T-helper 2 cell (primary cell): Measurements from ENCODE around the gene KLF2.
"Not testable (repeated sequence)": the region's sequence is repeated elsewhere in the genome, so short reads cannot be mapped to it uniquely, and the experiment has no call there.

ENCODE experiments used
- DNase-seq, 5 experiments: peaks; one replicate each; pipeline versions ENCODE4 v3.0.0 to v3.0.0-alpha.2; 2012 to 2022
- total RNA-seq, 2 donors: gene quantifications; one replicate each; lab custom pipeline; 2026; lab: John Stamatoyannopoulos, UW

KLF2 gene
- total RNA-seq, result 903 to 942 reads per million in 2 donors

DNA sequence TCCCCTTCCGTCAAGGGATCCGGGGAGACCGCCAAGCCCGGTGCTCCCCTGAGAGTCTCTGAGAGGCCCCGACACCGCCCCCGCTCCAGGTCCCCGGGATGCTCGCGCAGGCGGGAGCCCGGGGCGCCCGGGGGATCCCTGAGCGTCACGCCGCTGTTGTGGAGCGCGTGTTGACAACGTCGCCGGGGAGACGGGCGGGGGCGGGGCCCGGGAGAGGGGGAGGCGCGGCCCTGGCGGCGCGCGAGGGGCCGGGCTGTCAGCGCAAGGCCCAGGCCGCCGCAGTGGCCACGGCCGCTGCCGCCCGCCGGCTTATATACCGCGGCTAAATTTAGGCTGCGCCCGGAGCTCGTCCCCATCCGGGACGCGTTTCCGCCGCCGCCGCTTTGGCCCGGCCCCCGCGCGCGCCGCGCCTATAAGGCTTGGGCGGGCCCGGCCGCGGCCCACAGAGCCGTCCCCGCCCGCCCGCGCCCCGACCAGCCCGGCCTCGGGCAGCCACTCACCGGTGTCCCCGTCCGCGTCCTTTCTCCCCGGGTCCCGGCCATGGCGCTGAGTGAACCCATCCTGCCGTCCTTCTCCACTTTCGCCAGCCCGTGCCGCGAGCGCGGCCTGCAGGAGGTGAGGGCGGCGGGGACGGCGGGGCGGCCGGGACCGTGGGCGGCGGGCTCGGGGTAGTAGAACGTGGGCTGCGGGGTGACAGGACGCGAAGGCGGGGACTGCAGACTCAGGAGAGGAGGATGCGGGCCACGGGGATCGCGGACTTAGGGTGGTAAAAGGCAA lies at the start of gene KLF2:
Gene KLF2 (plus strand): TSS at position 443 of the 777 bp plus-strand sequence. CDS start 98 bp downstream, at position 541.
- DNase-seq, result peak; percentile 73 to 96 (median 94)

DNA sequence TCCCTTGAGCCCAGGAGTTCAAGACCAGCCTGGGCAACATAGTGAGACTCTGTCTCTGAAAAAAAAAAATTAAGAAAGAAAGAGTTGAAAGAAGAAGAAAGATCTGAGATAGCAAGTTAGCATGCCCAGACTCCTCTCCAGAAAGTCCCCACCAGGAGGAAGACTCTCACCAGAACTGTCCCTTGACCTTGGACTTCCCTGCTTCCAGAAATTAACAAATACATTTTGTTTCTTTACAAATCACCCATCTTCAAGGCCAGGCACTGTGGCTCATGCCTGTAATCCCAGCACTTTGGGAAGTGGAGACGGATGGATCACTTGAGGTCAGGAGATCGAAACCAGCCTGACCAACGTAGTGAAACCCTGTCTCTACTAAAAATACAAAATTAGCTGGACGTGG lies 44.3 kb upstream of the KLF2 start:
- DNase-seq, result no peak

GRCh38 chr19:16281743-16282142 lies 42.9 kb upstream of the KLF2 start:
- no peak for DNase-seq

DNA sequence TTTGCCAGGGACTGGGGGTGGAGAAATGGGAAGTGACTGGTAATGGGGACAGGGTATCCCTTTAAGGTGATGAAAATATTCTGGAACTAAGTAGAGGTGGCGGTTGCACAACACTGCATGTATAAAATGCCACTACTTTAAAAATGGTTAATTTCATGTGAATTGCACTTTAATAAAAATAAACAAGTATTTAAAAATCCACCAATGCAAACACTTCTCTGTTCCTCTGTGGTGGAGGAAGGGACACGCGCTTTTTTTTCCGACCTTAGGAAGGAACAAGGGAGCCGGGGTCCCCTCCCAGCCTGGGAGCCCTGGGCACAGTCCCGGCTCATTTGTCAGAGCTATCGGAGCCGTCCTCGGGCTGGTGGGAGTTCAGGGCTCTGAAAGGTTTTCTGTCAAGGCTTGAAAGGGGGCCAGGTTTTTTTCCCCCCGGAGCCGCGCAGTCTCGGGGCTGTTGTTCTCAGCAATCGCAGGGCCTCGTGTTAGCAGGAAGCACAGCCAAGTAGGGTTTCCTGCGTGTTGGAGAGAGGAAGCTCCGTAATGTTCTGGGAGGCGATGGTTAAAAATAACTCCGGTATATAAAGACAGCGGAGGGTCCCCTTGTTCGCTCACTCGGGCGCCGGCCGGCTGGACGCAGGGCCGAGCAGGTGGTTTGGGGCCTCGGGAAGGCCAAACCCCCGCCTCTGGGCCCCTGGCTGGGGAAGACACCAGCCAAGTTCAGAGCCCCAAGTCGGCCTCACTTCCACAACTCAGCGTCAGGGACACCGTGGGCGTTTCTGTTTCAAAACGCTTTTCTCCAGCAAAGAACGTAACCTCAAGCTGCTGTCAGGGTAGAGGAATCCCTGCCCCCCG lies 41.2 kb upstream of the KLF2 start:
- peak in 4 of 5 experiments; percentile 10 to 70 (median 46) for DNase-seq

DNA sequence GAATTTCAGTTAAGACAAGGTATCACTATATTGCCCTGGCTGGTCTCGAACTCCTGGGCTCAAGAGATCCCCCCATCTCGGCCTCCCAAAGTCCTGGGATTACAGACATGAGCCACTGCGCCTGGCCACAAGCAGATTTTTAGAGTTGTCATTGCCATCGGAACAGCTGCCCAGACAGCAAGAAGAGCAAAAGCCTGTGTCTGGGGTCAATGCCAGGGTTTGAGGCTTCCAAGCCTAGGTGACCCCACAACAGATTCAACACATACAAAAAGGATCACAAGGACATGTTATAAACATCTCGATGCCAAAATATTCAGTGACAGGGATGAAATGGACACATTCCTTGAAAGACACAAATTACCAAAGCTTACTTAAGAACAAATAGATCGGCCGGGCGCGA lies 40.1 kb upstream of the KLF2 start:
- no peak for DNase-seq

DNA sequence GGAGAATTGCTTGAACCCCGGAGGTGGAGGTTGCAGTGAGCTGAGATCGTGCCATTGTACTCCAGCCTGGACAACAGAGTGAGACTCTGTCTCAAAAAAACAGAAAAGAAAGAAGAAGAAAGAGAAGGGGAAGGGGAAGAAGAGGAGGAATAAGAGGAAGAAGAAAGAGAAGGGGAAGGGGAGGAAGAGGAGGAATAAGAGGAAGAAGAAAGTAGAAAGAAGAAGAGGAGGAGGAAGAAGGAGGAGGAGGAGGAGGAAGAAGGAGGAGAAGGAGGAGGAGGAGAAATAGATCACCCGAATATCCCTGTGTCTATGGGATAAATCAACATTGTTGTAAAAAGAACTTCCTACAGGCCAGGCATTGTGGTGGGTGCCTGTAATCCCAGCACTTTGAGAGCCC lies 39.5 kb upstream of the KLF2 start:
- DNase-seq, result not testable (repeated sequence)

DNA sequence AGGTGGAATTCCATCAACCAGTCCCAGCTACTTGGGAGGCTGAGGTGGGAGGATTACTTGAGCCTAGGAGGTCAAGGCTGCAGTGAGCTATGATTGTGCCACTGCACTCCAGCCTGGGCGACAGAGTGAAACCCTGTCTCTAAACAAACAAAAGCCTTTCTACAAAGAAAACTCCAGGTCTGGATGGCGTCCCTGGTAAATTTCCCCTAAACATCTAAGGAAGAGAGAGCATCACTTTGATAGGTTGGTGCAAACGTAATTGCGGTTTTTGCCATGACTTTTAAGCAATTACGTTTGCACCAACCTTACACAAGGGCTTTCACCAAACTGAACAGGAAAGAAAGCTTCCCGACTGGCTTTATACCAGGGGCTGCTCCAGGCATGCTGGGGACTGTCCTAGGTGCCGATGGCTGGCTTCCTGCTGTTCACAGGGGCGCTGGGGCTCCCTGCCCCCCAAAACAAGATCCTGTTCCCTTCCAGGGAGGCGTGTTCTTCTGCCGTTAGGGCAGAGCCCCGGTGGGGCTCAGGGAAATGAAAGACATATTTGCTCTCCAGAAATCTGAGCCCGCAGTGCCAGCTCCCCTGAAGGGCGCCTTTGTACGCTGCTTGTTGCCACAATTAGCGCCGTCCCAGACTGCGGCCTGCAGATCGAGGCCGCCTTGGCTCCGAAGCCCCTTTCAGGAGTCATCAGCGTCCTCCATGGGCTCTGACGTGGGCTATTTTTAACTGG lies 38.7 kb upstream of the KLF2 start:
- DNase-seq, result no peak

DNA sequence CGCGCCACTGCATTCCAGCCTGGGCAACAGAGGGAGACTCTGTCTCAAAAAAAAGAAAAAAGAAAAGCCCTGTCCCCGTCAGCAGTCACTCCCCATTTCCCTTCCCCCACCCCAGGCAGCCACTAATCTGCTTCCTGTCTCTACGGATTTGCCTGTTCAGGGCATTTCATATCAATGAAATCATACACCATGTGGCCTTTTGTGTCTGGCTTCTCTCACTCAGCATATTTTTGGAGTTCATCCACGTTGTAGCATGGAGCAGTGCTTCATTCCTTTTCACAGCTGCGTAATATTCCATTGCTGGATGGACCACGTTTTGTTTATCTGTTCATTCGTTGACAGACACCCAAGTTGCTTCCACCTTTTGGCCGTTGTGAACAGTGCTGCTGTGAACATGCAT lies 36.1 kb upstream of the KLF2 start:
- peak in 1 of 5 experiments; percentile 53 for DNase-seq

DNA sequence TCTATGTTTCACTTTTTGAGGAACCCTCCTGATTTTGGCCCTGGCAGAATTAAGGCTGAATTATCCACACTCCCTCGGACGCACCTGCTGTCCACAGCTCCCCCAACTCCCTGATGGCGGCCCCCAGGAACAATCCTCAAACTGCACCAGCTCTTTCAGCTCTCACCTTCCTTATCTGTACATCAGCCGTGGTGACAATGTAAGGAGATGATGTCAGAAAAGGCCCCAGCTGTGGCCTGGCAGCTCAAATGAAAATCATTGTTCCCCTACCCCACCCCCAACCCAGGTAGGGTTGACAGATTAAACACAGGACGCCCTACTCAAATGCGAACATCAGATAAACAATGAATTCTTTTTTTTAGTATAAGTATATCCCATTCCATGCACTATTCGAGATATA lies 35.0 kb upstream of the KLF2 start:
- DNase-seq, result peak in 1 of 5 experiments; percentile 82

- DNase-seq, result no peak
Observed at GRCh38 chr19:16290692-16291091, 33.9 kb upstream of the KLF2 start.

DNA sequence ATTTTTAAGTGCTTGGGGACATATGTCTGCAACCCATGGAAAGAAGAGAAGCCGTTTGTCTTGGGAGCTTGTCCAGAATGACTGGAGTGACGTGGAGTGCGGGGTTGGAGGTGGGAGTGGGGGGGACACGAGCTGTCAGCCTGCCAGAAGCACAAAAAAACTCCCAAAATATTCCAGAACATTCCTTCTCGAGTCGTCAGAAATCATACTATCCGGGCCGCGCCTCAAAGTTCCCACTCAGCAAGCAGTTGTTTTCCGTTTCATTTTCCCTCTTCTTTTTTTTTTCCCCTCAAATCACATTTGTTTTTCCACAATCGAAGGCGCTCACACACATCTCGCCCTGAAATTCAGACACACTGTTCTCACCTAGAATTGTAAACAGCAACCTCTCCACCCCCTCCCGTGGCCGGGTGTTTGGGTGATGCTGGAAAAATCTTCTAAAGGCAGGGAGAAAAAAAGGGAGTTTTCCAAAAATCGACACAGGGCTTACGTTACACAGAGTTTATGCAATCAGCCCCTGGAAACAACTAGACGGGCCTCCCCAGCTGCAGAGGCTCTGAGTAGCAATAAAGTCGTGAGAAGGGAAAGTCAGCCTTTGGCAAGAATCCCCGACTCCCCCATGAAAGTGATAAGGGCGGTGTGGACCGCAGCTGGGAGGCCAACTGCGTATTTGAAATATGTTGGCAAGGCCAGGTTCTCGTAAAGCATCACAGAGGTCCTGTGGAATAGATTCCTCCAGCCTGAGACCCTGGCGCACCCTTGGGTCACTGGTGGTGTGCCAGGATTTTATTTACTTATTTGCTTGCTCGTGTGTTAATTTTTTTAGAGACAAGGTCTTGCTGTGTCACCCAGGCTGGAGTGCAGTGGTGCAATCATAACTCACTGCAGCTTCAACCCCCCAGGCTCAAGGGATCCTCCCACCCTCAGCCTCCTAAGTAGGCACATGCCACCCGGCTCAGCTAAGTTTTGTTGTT lies 31.2 kb upstream of the KLF2 start:
- no peak for DNase-seq

DNA sequence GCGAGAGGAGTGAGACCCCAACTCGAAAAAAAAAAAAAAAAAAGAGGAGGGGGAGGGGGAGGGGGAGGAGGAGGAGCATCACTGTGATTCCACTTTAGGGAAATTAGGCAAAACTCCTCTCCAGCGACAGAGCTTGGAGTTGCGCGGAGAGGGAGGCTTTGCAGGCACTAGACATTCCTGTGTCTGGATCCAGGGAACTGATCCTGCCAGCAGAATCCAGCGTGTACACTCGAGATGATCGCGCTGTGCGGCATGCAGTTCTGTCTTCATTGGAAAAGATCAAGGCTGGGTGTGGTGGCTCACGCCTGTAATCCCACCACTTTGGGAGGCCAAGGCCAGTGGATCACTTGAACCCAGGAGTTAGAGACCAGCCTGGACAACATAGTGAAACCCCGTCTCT lies 29.6 kb upstream of the KLF2 start:
- no peak for DNase-seq

DNA sequence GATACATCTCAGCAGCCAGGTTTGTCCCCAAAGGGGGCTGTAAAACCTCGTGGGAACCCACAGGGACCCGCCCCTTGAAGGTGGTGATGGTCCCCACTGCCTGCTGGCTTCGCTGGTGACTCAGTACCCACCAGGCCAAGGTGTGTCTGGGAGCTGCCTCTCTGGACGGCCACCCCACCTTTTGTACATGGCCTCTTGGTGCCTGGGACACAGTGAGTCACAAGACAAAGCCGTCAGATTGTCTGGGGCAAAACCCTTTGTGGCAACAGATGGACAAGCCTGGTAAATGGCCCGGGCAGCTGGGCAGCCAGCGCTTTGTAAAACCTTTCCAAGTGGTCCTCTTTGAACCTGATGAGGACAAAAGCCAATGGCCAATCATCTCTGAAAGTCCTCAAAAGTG lies 27.9 kb upstream of the KLF2 start:
- DNase-seq, result no peak

DNA sequence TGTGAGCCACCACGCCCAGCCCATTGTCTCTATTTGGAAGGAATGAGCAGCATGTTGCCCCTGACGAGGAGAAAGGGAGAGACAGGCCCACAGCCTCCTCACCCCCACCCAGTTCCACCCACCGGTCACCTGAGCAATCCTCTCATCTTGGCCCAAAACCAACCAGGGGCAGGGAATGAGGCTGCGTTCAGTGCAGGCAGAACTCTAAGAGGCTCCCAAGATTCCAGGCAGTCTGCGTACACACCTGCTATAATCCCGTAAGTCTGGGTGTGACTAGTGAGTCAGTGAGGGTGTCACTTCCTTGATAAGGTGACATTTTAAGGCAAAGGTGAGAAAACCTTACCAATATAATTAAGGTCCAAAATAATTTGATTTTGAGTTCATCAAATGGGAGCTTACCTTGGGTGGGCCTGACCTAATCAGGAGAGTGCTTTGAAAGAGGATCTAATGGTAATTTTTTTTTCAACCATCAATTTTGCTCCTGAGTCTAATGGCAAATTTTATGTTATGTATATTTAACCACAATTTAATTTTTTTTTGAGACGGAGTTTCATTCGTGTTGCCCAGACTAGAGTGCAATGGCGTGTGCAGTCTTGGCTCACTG lies 26.9 kb upstream of the KLF2 start:
- no peak for DNase-seq

- DNase-seq, result no peak
Observed at GRCh38 chr19:16298334-16298733, 26.3 kb upstream of the KLF2 start.

GRCh38 chr19:16301999-16302694 lies 22.5 kb upstream of the KLF2 start:
- DNase-seq, result no peak

- DNase-seq, result no peak
Observed at GRCh38 chr19:16303755-16304154, 20.9 kb upstream of the KLF2 start.

DNA sequence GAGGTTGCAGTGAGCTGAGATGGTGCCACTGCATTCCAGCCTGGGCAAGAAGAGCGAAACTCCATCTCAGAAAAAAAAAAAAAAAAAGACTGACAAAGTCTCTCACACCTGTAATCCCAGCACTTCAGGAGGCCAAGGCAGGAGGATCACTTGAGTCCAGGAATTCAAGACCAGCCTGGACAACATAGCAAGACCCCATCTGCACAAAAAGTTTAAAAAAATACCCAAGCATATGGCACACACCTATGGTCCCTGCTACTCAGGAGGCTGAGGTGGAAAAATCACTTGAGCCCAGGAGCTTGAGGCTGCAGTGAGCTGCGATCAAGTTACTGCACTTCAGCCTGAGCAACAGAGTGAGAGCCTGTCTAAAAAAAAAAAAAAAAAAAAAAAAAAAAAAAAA lies 20.1 kb upstream of the KLF2 start:
- not testable (repeated sequence) for DNase-seq

DNA sequence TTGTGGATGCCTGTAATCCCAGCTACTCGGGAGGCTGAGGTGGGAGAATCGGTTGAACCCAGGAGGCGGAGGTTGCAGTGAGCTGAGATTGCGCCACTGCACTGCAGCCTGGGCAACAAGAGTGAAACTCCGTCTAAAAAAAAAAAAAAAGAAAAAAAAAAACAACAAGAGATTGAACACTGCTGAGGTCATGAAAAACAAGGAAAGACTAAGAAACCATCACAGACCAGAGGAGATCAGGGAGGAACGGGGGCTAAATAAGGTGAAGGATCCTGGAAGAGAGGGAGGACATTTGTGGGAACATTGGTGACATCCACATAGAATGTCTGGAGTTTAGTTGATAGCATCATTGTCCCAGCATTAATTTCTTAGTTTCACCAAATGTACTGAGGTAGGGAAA lies 19.6 kb upstream of the KLF2 start:
- not testable (repeated sequence) for DNase-seq

DNA sequence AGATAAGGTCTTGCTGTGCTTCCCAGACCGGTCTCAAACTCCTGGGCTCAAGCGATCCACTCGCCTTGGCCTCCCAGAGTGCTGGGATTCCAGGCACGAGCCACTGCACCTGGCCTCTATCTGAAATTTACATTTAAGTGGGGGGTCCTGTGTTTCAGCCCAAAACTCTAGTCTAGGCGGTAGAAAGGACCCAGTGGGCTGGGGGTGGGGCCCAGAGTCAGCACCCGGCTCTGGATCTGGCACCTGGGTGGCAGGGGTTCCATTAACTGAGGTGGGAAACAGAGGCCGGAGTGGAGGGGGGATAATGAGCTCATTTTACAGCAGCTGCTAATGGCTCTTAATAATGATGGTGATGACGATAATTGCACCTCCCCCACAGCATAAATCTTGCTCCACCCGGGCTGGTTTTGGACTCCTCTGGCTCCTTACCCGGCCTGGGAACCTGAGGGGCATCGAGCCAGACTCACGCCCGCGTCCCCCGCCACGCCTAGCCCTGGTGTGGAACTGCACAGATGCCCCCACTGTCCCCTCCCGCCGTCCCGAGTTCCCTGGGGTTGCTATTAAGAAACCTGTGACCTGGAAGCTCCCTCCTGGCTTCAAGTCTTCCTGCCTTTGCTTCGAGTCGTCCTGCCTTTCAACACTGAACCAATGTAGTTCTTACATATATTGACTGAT lies 17.8 kb upstream of the KLF2 start:
- no peak for DNase-seq
